DND-41 (cell line): ENCODE results near the gene CLK2.
A peak's percentile ranks its signal among the peaks of the same experiment; 100 is the strongest.

ENCODE experiments used
- ATAC-seq: fragments of 200-7000 bp; cut with Tn5 transposase; 3 replicates; pipeline ENCODE4 v1.9.1; 2021; ENCODE audit warnings: low read depth; ENCODE audit not compliant: insufficient read depth
- DNase-seq: peaks from one replicate; pipeline ENCODE4 v3.0.0-alpha.2; 2020
- H2AFZ ChIP-seq: 2 replicates; pipeline ENCODE4 v1.6.0; 2012; ENCODE audit warnings: low read depth, low read length
- H3K27ac ChIP-seq: 2 replicates; pipeline ENCODE4 v1.5.1; 2012; ENCODE audit warnings: low read length, inconsistent platforms
- H3K27me3 ChIP-seq: fragments of 200-600 bp; sonication (generic); 2 replicates; pipeline ENCODE4 v1.6.0; 2012; ENCODE audit warnings: low read length, mild to moderate bottlenecking, inconsistent platforms; ENCODE audit not compliant: insufficient read depth, poor library complexity
- H3K36me3 ChIP-seq: 2 replicates; pipeline ENCODE4 v1.5.1; 2012; ENCODE audit warnings: low read length, inconsistent platforms; ENCODE audit not compliant: insufficient read depth
- H3K4me1 ChIP-seq: 2 replicates; pipeline ENCODE4 v1.5.1; 2012; ENCODE audit warnings: mild to moderate bottlenecking, low read length; ENCODE audit not compliant: insufficient read depth
- H3K4me2 ChIP-seq: 2 replicates; pipeline ENCODE4 v1.6.0; 2012; ENCODE audit warnings: mild to moderate bottlenecking, moderate library complexity, low read length, inconsistent platforms; ENCODE audit not compliant: insufficient read depth
- H3K4me3 ChIP-seq, 2 experiments: fragments of 200-600 bp in 1 of 2; shearing (Covaris generic) in 1 of 2; 2 replicates each; pipeline ENCODE4 v1.5.1; 2012 to 2016; ENCODE audit warnings: inconsistent platforms in 2 of 2, low read length in 2 of 2, mild to moderate bottlenecking in 2 of 2, low read depth in 1 of 2, moderate library complexity in 1 of 2
- H3K79me2 ChIP-seq: 2 replicates; pipeline ENCODE4 v1.6.0; 2012; ENCODE audit warnings: low read length, inconsistent platforms; ENCODE audit not compliant: insufficient read depth
- H3K9ac ChIP-seq: 2 replicates; pipeline ENCODE4 v1.6.0; 2012; ENCODE audit warnings: low read depth, mild to moderate bottlenecking, inconsistent platforms, low read length, moderate library complexity
- H3K9me3 ChIP-seq: 2 replicates; pipeline ENCODE4 v1.5.1; 2012; ENCODE audit warnings: low read length, moderate library complexity, mild to moderate bottlenecking, inconsistent platforms; ENCODE audit not compliant: insufficient read depth, severe bottlenecking
- H4K20me1 ChIP-seq: 2 replicates; pipeline ENCODE4 v1.6.0; 2012; ENCODE audit warnings: low read length; ENCODE audit not compliant: insufficient read depth
- CTCF ChIP-seq: IDR thresholded peaks from 2 replicates; pipeline ENCODE4 v1.5.1; 2012; ENCODE audit warnings: borderline replicate concordance, low read length, moderate library complexity, mild to moderate bottlenecking; ENCODE audit not compliant: poor library complexity, severe bottlenecking; ENCODE audit errors: extremely low read depth
- EZH2 ChIP-seq: IDR thresholded peaks from 3 replicates; pipeline ENCODE4 v1.6.1; 2012; ENCODE audit warnings: borderline replicate concordance, low read depth, mild to moderate bottlenecking, moderate library complexity, low read length, inconsistent platforms; ENCODE audit not compliant: severe bottlenecking

Gene CLK2

GRCh38 chr1:155277902-155278688 lies 4.8 kb upstream of the CLK2 start:
- peak overlapping the region; percentile 73 for H2AFZ ChIP-seq
- H3K79me2 ChIP-seq, result peaks cover 8% of the 10 kb centered on the region
- H3K27me3 ChIP-seq, result no peaks in the 10 kb centered on the region
- peaks cover 11% of the 10 kb centered on the region for H4K20me1 ChIP-seq
- peak; percentile 53 for TF ChIP-seq CTCF
- TF ChIP-seq EZH2, result no peak
- DNase-seq (peak; percentile 87), ATAC-seq (peak; percentile 29)
- peak overlapping the region; percentile 43 to 78; a peak in 3 of 4 replicates for H3K4me3 ChIP-seq
- H3K9ac ChIP-seq, result peak overlapping the region; percentile 56
- no peak overlapping the region for H3K27ac ChIP-seq
- H3K9me3 ChIP-seq, result no peaks in the 10 kb centered on the region
- H3K36me3 ChIP-seq, result 0 out of 2 replicates have a peak, but pooled peaks cover 4% of the 10 kb centered on the region
- H3K4me2 ChIP-seq, result peak overlapping the region; percentile 100
- H3K4me1 ChIP-seq, result peaks cover 40% of the 10 kb centered on the region

GRCh38 chr1:155277070-155277901 lies 4.0 kb upstream of the CLK2 start, which contains the start of gene HCN3:
HCN3 (plus strand) TSS chr1:155277463; CDS start chr1:155277591, 128 bp downstream.
- TF ChIP-seq EZH2 (no peak), CTCF (peak; percentile 82)
- H3K27me3 ChIP-seq, result no peaks in the 10 kb centered on the region
- no peaks in the 10 kb centered on the region for H3K9me3 ChIP-seq
- ATAC-seq, result peak; percentile 73
- DNase-seq, result peak; percentile 97
- H3K27ac ChIP-seq, result peak within 1 kb of the TSS; percentile 43
- peaks cover under 1% of the 10 kb centered on the region; the same call in 1 of the 2 replicates for H3K36me3 ChIP-seq
- peak within 1 kb of the TSS; percentile 56 for H3K9ac ChIP-seq
- H3K4me1 ChIP-seq, result peaks cover 44% of the 10 kb centered on the region
- peak within 1 kb of the TSS; percentile 73 for H2AFZ ChIP-seq
- peaks cover 16% of the 10 kb centered on the region for H4K20me1 ChIP-seq
- peak within 1 kb of the TSS; percentile 43 to 78; a peak in 3 of 4 replicates for H3K4me3 ChIP-seq
- H3K79me2 ChIP-seq, result peaks cover 16% of the 10 kb centered on the region
- H3K4me2 ChIP-seq, result peak within 1 kb of the TSS; percentile 100

GRCh38 chr1:155272466-155273342 lies 600 bp downstream of the CLK2 start:
- H3K9ac ChIP-seq, result peak overlapping the region; percentile 65
- peaks cover 40% of the 10 kb centered on the region for H3K36me3 ChIP-seq
- no peaks in the 10 kb centered on the region for H3K27me3 ChIP-seq
- DNase-seq (peak; percentile 72), ATAC-seq (peak; percentile 47)
- TF ChIP-seq CTCF (no peak), EZH2 (no peak)
- peaks cover 44% of the 10 kb centered on the region for H3K4me1 ChIP-seq
- H2AFZ ChIP-seq, result peak overlapping the region; percentile 12
- peaks cover 27% of the 10 kb centered on the region; the same call in 1 of the 2 replicates for H4K20me1 ChIP-seq
- peak overlapping the region; percentile 32 to 61; a peak in 3 of 4 replicates for H3K4me3 ChIP-seq
- H3K79me2 ChIP-seq, result peaks cover 45% of the 10 kb centered on the region
- peak overlapping the region; percentile 84 for H3K27ac ChIP-seq
- H3K9me3 ChIP-seq, result no peaks in the 10 kb centered on the region
- H3K4me2 ChIP-seq, result peak overlapping the region; percentile 71
